Mammary microvascular endothelial cell (primary cell): ENCODE measurements around the gene SLC22A5. TPM values are rescaled to one million over a fixed set of nuclear protein-coding genes. Genes with fewer than 3 reads are reported as not detected.

ENCODE experiments used
- total RNA-seq: library from RNA; depleted of rRNA; stranded (reverse); fragments of >200 nt; gene quantifications from 2 replicates; pipeline ENCODE4 v1.2.3, GENCODE V29; 2015

SLC22A5 gene
- 5.0 and 5.5 TPM in 2 replicates for total RNA-seq

GRCh38 chr5:132369474-132370180, at the start of gene SLC22A5:
Gene SLC22A5, plus strand, starts transcription at chr5:132369710. Its CDS starts 263 bp downstream, at chr5:132369973.

Other genes with a start within 250 kb of the SLC22A5 start
- 51.8 and 57.9 TPM in 2 replicates for gene P4HA2, start 141.9 kb upstream of the SLC22A5 start, total RNA-seq
- gene PDLIM4, start 112.0 kb upstream of the SLC22A5 start, total RNA-seq, result 40.4 and 45.8 TPM in 2 replicates
- 10.7 and 12.0 TPM in 2 replicates for gene SLC22A4, start 75.3 kb upstream of the SLC22A5 start, total RNA-seq
- gene IRF1, start 121.1 kb downstream of the SLC22A5 start, total RNA-seq, result 59.8 and 63.9 TPM in 2 replicates
- gene IL5, start 173.8 kb downstream of the SLC22A5 start, total RNA-seq, result not detected in 2 replicates
- 12.7 and 14.4 TPM in 2 replicates for gene RAD50, start 187.3 kb downstream of the SLC22A5 start, total RNA-seq